Breast epithelium (tissue), 4 donors: Measurements from ENCODE around the gene CYB5D1. TPM values are rescaled to one million over a fixed set of nuclear protein-coding genes. Genes with fewer than 3 reads are reported as not detected.
A peak's percentile ranks its signal among the peaks of the same experiment; 100 is the strongest.

ENCODE experiments used
- DNase-seq, 2 donors: peaks; one replicate each; pipeline ENCODE4 v3.0.0-alpha.2; 2019; ENCODE audit warnings: low spot score in 2 of 2
- H3K27ac ChIP-seq, 2 donors: fragments of 200-600 bp; sonication (generic) in 1 of 2; one replicate each; pipeline ENCODE4 v1.5.1; 2016 to 2019; ENCODE audit warnings: mild to moderate bottlenecking in 1 of 2
- H3K27me3 ChIP-seq, 2 donors: fragments of 200-600 bp; sonication (generic) in 1 of 2; one replicate each; pipeline versions ENCODE4 v1.5.1 to v1.6.0; 2017 to 2019; ENCODE audit warnings: control low read depth in 1 of 2, mild to moderate bottlenecking in 1 of 2
- H3K36me3 ChIP-seq: fragments of 200-600 bp; one replicate; pipeline ENCODE4 v1.5.1; 2019
- H3K4me1 ChIP-seq, 2 donors: fragments of 200-600 bp; sonication (generic); one replicate each; pipeline ENCODE4 v1.5.1; 2016 to 2019; ENCODE audit warnings: control low read depth in 1 of 2
- H3K4me3 ChIP-seq, 3 donors: fragments of 200-600 bp; sonication (generic); 1 replicate in 2 of 3; 2 replicates in 1 of 3; pipeline ENCODE4 v1.5.1; 2016 to 2019; ENCODE audit warnings: mild to moderate bottlenecking in 3 of 3, moderate library complexity in 2 of 3
- H3K9me3 ChIP-seq, 2 donors: fragments of 200-600 bp; sonication (generic) in 1 of 2; one replicate each; pipeline ENCODE4 v1.5.1; 2016 to 2019; ENCODE audit warnings: control low read depth in 1 of 2
- CTCF ChIP-seq, 3 donors: fragments of 450-650 bp; IDR thresholded peaks; one replicate each; pipeline ENCODE4 v1.5.1; 2016 to 2017; ENCODE audit warnings: antibody characterized with exemption in 3 of 3, mild to moderate bottlenecking in 3 of 3, moderate library complexity in 3 of 3
- POLR2A ChIP-seq: fragments of 450-650 bp; IDR thresholded peaks from one replicate; pipeline ENCODE4 v1.6.1; 2016; ENCODE audit warnings: antibody characterized with exemption, mild to moderate bottlenecking, moderate library complexity
- POLR2AphosphoS5 ChIP-seq, 3 donors: sonication (generic); formaldehyde crosslinking; IDR thresholded peaks; one replicate each; pipeline ENCODE4 v1.6.1; 2017; ENCODE audit warnings: antibody characterized with exemption in 3 of 3
- intact Hi-C: fragments of 100-400 bp; cut with DNase I; formaldehyde crosslinking; loops from one replicate; pipeline ENCODE4 v1.15.1; 2023; ENCODE audit warnings: low total_unique reads
- total RNA-seq, 3 donors: library from RNA; depleted of rRNA; stranded (reverse); fragments of >200 nt; gene quantifications; one replicate each; pipeline ENCODE4 v1.1.0, GENCODE V29; 2016

The CYB5D1 gene
- total RNA-seq, 3 donors from 2014 or later: 8.2 to 20.5 (median 13.4) TPM

- intact Hi-C loops: no loop called here
- Histone ChIP-seq H3K36me3 (no peaks in the 10 kb centered on the region), H3K27me3 (no peaks in the 10 kb centered on the region), H3K4me1 (peaks cover 12 to 13% of the 10 kb centered on the region in 2 donors), H3K4me3 (peak overlapping the region; percentile 86 to 93 (median 89)), H3K9me3 (no peaks in the 10 kb centered on the region), H3K27ac (peak overlapping the region; percentile 95 to 99)
- no peak for TF ChIP-seq POLR2AphosphoS5 (IDR thresholded peaks at IDR 0.05)
- TF ChIP-seq POLR2A: no peak
- TF ChIP-seq CTCF (IDR thresholded peaks at IDR 0.05): no peak
- DNase-seq: peak in 1 of 2 donors; percentile 36
These were observed 28.6 kb downstream of the CYB5D1 start for GRCh38 chr17:7886227-7887037.

- Histone ChIP-seq H3K36me3 (no peaks in the 10 kb centered on the region), H3K9me3 (no peaks in the 10 kb centered on the region), H3K27ac (peak overlapping the region; percentile 95 to 99), H3K27me3 (no peaks in the 10 kb centered on the region), H3K4me1 (peaks cover 12 to 13% of the 10 kb centered on the region in 2 donors), H3K4me3 (peak overlapping the region; percentile 86 to 93 (median 89))
- intact Hi-C loops: no loop called here
- TF ChIP-seq CTCF (IDR thresholded peaks at IDR 0.05) (peak in 2 of 3 donors; percentile 13), POLR2A (no peak)
- no peak for DNase-seq
These were observed 29.3 kb downstream of the CYB5D1 start for GRCh38 chr17:7887038-7887481.

GRCh38 chr17:7887482-7888183 lies 29.8 kb downstream of the CYB5D1 start:
- Histone ChIP-seq H3K4me3 (peak overlapping the region; percentile 86 to 93 (median 89)), H3K27me3 (no peaks in the 10 kb centered on the region), H3K36me3 (no peaks in the 10 kb centered on the region), H3K27ac (peak overlapping the region; percentile 95 to 99), H3K4me1 (peaks cover 12 to 13% of the 10 kb centered on the region in 2 donors), H3K9me3 (no peaks in the 10 kb centered on the region)
- TF ChIP-seq POLR2AphosphoS5 (IDR thresholded peaks at IDR 0.05) (peak in 2 of 3 donors; percentile 34 to 55), CTCF (IDR thresholded peaks at IDR 0.05) (peak in 1 of 3 donors; percentile 7), POLR2A (no peak)
- intact Hi-C loops: no loop called here
- DNase-seq: peak; percentile 93 to 96

- H3K4me1 ChIP-seq: peaks cover 12 to 13% of the 10 kb centered on the region in 2 donors
- DNase-seq: peak; percentile 79 to 82
- intact Hi-C loops: no loop called here
- no peaks in the 10 kb centered on the region for H3K9me3 ChIP-seq
- TF ChIP-seq POLR2A: no peak
- TF ChIP-seq POLR2AphosphoS5 (IDR thresholded peaks at IDR 0.05): peak in 2 of 3 donors; percentile 39 to 47
- no peaks in the 10 kb centered on the region for H3K36me3 ChIP-seq
- H3K27ac ChIP-seq: peak within 1 kb of the TSS; percentile 95 to 99
- H3K27me3 ChIP-seq: no peaks in the 10 kb centered on the region
- H3K4me3 ChIP-seq: peak within 1 kb of the TSS; percentile 86 to 93 (median 89)
These were observed 30.5 kb downstream of the CYB5D1 start, which contains the start of gene CHD3 for GRCh38 chr17:7888184-7888920. TSS of gene CHD3 (plus strand) at chr17:7888789. CDS start at chr17:7889001, 212 bp downstream.
